K562 (cell line): Measurements from ENCODE around the gene RIOK3. TPM values are rescaled to one million over a fixed set of nuclear protein-coding genes. Genes with fewer than 3 reads are reported as not detected.
A peak's percentile ranks its signal among the peaks of the same experiment; 100 is the strongest.

Experiments used
- BACH1 ChIP-seq: fragments of 200-800 bp; sonication (Bioruptor generic); IDR thresholded peaks from 2 replicates; pipeline ENCODE4 v1.6.1; 2016; ENCODE audit warnings: missing genetic modification characterization, missing compliant biosample characterization
- CHD1 ChIP-seq: fragments of 200-600 bp; sonication (generic); IDR thresholded peaks from one replicate; pipeline ENCODE4 v1.6.1; 2012; ENCODE audit warnings: mild to moderate bottlenecking, moderate library complexity, low read length, inconsistent platforms
- HDAC3 ChIP-seq: fragments of 450-650 bp; IDR thresholded peaks from 2 replicates; pipeline ENCODE4 v1.6.1; 2018; ENCODE audit warnings: borderline replicate concordance, mild to moderate bottlenecking, moderate library complexity; ENCODE audit not compliant: partially characterized antibody
- HNRNPK ChIP-seq: fragments of 200-400 bp; formaldehyde crosslinking; IDR thresholded peaks from one replicate; pipeline ENCODE4 v1.6.1; 2018; ENCODE audit warnings: mild to moderate bottlenecking, low read depth, low read length; ENCODE audit not compliant: poor library complexity, severe bottlenecking
- KLF6 ChIP-seq: fragments of 250-450 bp; sonication (Bioruptor Pico); IDR thresholded peaks from 2 replicates; pipeline ENCODE4 v1.4.0; 2020; ENCODE audit warnings: mild to moderate bottlenecking, moderate library complexity, borderline replicate concordance
- MYBL2 ChIP-seq, 2 experiments: fragments of 450-650 bp in 1 of 2; sonication (generic) in 1 of 2; formaldehyde crosslinking in 1 of 2; IDR thresholded peaks; 2 replicates each; pipeline versions ENCODE4 v1.6.1 to v1.8.1; 2017 to 2022; ENCODE audit warnings: borderline replicate concordance in 1 of 2, inconsistent platforms in 1 of 2, low read depth in 1 of 2, mild to moderate bottlenecking in 1 of 2, missing genetic modification reagents in 1 of 2, moderate library complexity in 1 of 2
- NFYB ChIP-seq: IDR thresholded peaks from 2 replicates; pipeline ENCODE4 v1.6.1; 2011; ENCODE audit warnings: mild to moderate bottlenecking, moderate library complexity; ENCODE audit not compliant: insufficient read length; ENCODE audit errors: extremely low read depth
- POU5F1 ChIP-seq: fragments of 150-350 bp; IDR thresholded peaks from 2 replicates; pipeline ENCODE4 v1.6.1; 2014; ENCODE audit warnings: borderline replicate concordance, low read length, low read depth, mild to moderate bottlenecking; ENCODE audit not compliant: partially characterized antibody
- RAD51 ChIP-seq: fragments of 450-650 bp; IDR thresholded peaks from 2 replicates; pipeline ENCODE4 v1.7.1; 2016; ENCODE audit warnings: low read depth, mild to moderate bottlenecking, borderline replicate concordance
- RBBP5 ChIP-seq: fragments of 200-600 bp; sonication (generic); IDR thresholded peaks from 2 replicates; pipeline ENCODE4 v1.6.1; 2012; ENCODE audit warnings: borderline replicate concordance, mild to moderate bottlenecking, low read length, control low read depth, inconsistent platforms; ENCODE audit not compliant: insufficient read depth, poor library complexity, severe bottlenecking
- SMARCE1 ChIP-seq: fragments of 450-650 bp; IDR thresholded peaks from 2 replicates; pipeline ENCODE4 v1.7.1; 2016; ENCODE audit warnings: mild to moderate bottlenecking
- SRSF9 ChIP-seq: fragments of 200-400 bp; formaldehyde crosslinking; IDR thresholded peaks from 2 replicates; pipeline ENCODE4 v1.6.1; 2017; ENCODE audit warnings: low read depth, low read length, borderline replicate concordance
- TOE1 ChIP-seq, 2 experiments: fragments of 450-650 bp in 1 of 2; sonication (generic) in 1 of 2; formaldehyde crosslinking in 1 of 2; IDR thresholded peaks; 2 replicates each; pipeline versions ENCODE4 v1.7.1 to v1.8.0; 2016 to 2022; ENCODE audit warnings: borderline replicate concordance in 2 of 2, mild to moderate bottlenecking in 2 of 2, antibody characterized with exemption in 1 of 2, inconsistent platforms in 1 of 2, low read depth in 1 of 2, missing genetic modification reagents in 1 of 2, moderate library complexity in 1 of 2
- U2AF1 ChIP-seq: fragments of 200-400 bp; formaldehyde crosslinking; optimal IDR thresholded peaks from 2 replicates; pipeline ENCODE3; 2017; ENCODE audit warnings: mild to moderate bottlenecking, low read depth, low read length, moderate library complexity
- ZNF12 ChIP-seq: sonication (generic); formaldehyde crosslinking; IDR thresholded peaks from 2 replicates; pipeline ENCODE4 v1.4.0; 2020; ENCODE audit warnings: mild to moderate bottlenecking, missing genetic modification reagents
- ZNF146 ChIP-seq: IDR thresholded peaks from one replicate; pipeline ENCODE4 v1.6.1; 2018; ENCODE audit warnings: missing compliant biosample characterization; ENCODE audit not compliant: unreplicated experiment
- ZNF76 ChIP-seq: fragments of 250-450 bp; sonication (Bioruptor Pico); IDR thresholded peaks from 2 replicates; pipeline ENCODE4 v1.4.0; 2020; ENCODE audit warnings: mild to moderate bottlenecking, moderate library complexity, borderline replicate concordance
- ZNF766 ChIP-seq: fragments of 200-800 bp; sonication (Bioruptor generic); conservative IDR thresholded peaks from 2 replicates; pipeline ENCODE4 v1.6.1; 2016; ENCODE audit warnings: missing genetic modification characterization, missing compliant biosample characterization
- polyA plus RNA-seq, 8 experiments: library from polyadenylated mRNA; depleted of rRNA in 4 of 8; stranded (reverse) in 5 of 8; unstranded in 3 of 8; fragments of >200 nt; fragmentation: Nextera tagmentation in 2 of 8; fragmentation: Illumina TruSeq in 1 of 8; extraction: Ambion mirVana in 2 of 8; extraction: Trizol in 1 of 8; gene quantifications; 2 replicates each; pipeline versions ENCODE4 v1.2.1 to v1.2.3, GENCODE V29; 2011 to 2014; ENCODE audit warnings: inconsistent platforms in 1 of 8, missing spikeins in 1 of 8
- total RNA-seq, 7 experiments: library from RNA; depleted of rRNA in 6 of 7; stranded (reverse); fragments of >200 nt in 6 of 7; fragmentation: Illumina TruSeq in 2 of 7; extraction: Trizol in 2 of 7; gene quantifications; 2 replicates each; pipeline versions ENCODE4 v1.2.1 to v1.2.3, GENCODE V29; 2011 to 2021; ENCODE audit warnings: low replicate concordance in 1 of 7
- TF ChIP-seq, protein P1 (sequence below): IDR thresholded peaks from 2 replicates; pipeline ENCODE4 v1.6.1; 2014; ENCODE audit warnings: antibody characterized with exemption
- TF ChIP-seq, protein P2 (sequence below), 2 experiments: fragments of 450-650 bp; IDR thresholded peaks; 2 replicates each; pipeline ENCODE4 v1.6.1; 2016
- TF ChIP-seq, protein P3 (sequence below): fragments of 250-450 bp; sonication (Bioruptor Pico); IDR thresholded peaks from 2 replicates; pipeline ENCODE4 v1.8.0; 2022; ENCODE audit warnings: moderate library complexity, mild to moderate bottlenecking, inconsistent platforms

The RIOK3 gene
- total and polyA plus RNA-seq, 9 of the 15 experiments (the other 6 are each of a cell fraction or from before 2014, with no cell fraction given): 21.4 to 89.5 (median 62.9) TPM

DNA sequence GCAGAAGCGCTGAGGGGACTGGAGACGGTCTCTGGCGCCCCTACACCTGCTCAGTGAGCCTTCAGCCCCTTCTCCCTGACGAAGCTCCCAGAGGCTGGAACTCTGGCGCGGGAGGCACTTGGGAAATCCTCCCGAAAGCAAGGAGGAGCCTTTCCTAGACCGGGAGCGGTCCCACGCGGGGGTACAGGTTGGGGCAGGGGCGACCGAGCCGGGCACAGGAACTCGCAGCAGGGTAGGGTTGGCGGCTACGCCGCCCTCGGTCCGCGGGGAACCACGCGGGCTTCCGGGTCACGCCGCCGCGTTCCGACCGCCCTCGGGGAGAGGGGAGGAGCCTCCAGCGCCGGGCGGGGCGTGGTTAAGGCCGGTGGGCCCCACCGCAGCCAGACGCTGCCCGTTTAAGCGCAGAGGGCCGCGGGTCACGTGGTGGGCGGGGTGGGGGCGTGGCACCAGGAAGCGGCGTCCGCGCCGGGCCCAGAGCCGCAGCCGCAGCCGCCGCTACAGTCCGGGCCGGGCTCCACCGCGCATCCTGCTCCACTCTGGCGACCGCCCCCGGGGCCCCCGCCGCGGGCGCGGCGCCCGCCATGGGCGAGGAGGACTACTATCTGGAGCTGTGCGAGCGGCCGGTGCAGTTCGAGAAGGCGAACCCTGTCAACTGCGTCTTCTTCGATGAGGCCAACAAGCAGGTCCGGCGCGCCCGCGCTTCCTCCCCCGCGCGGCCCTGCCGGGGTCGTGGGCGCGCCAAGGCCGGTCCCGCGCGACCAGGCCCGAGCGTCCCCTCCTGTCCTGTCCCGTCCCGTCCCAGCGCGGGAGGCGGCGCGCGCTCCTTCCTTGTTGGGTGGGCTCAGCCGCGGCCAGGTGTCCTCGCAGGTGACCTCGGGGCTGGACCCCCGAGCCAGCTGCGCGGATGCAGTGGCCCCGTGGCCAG, 50.2 kb downstream of the RIOK3 start, which contains the start of gene RMC1 (continued):
- TF ChIP-seq, protein P1, sequence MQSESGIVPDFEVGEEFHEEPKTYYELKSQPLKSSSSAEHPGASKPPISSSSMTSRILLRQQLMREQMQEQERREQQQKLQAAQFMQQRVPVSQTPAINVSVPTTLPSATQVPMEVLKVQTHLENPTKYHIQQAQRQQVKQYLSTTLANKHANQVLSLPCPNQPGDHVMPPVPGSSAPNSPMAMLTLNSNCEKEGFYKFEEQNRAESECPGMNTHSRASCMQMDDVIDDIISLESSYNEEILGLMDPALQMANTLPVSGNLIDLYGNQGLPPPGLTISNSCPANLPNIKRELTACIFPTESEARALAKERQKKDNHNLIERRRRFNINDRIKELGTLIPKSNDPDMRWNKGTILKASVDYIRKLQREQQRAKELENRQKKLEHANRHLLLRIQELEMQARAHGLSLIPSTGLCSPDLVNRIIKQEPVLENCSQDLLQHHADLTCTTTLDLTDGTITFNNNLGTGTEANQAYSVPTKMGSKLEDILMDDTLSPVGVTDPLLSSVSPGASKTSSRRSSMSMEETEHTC: peak; percentile 78
- no peak for TF ChIP-seq SMARCE1
- TF ChIP-seq HDAC3: no peak
- no peak for TF ChIP-seq BACH1
- no peak for TF ChIP-seq NFYB
- no peak for TF ChIP-seq ZNF146
- TF ChIP-seq TOE1 (IDR thresholded peaks at IDR 0.05; ENCODE audit: borderline replicate concordance): peak; percentile 98
- TF ChIP-seq TOE1 (CRISPR knock-in tag; IDR thresholded peaks at IDR 0.05; ENCODE audit: borderline replicate concordance, low read depth): no peak
- peak; percentile 88 for TF ChIP-seq CHD1
- no peak for TF ChIP-seq HNRNPK
- TF ChIP-seq RAD51: peak; percentile 94
- TF ChIP-seq ZNF12 (CRISPR knock-in tag): peak; percentile 45; the same call in 1 of the 2 replicates
- no peak for TF ChIP-seq SRSF9
- TF ChIP-seq MYBL2 (IDR thresholded peaks at IDR 0.05; ENCODE audit: low read depth): no peak
- no peak for TF ChIP-seq MYBL2 (CRISPR knock-in tag; IDR thresholded peaks at IDR 0.05; ENCODE audit: borderline replicate concordance)
- no peak for TF ChIP-seq U2AF1
- peak; percentile 98 for TF ChIP-seq RBBP5
- TF ChIP-seq POU5F1: no peak
- 0 out of 2 replicates have a peak, but pooled peaks have one; percentile 23 for TF ChIP-seq KLF6 (CRISPR knock-in tag)
- TF ChIP-seq ZNF76 (CRISPR knock-in tag): no peak
- TF ChIP-seq, protein P2, sequence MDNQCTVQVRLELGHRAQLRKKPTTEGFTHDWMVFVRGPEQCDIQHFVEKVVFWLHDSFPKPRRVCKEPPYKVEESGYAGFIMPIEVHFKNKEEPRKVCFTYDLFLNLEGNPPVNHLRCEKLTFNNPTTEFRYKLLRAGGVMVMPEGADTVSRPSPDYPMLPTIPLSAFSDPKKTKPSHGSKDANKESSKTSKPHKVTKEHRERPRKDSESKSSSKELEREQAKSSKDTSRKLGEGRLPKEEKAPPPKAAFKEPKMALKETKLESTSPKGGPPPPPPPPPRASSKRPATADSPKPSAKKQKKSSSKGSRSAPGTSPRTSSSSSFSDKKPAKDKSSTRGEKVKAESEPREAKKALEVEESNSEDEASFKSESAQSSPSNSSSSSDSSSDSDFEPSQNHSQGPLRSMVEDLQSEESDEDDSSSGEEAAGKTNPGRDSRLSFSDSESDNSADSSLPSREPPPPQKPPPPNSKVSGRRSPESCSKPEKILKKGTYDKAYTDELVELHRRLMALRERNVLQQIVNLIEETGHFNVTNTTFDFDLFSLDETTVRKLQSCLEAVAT (IDR thresholded peaks at IDR 0.05): 0 out of 4 replicates have a peak, but pooled peaks of 1 of the 2 experiments have one; percentile 70
- TF ChIP-seq ZNF766 (CRISPR knock-in tag): no peak; the same call in 1 of the 2 replicates
- TF ChIP-seq, protein P3, sequence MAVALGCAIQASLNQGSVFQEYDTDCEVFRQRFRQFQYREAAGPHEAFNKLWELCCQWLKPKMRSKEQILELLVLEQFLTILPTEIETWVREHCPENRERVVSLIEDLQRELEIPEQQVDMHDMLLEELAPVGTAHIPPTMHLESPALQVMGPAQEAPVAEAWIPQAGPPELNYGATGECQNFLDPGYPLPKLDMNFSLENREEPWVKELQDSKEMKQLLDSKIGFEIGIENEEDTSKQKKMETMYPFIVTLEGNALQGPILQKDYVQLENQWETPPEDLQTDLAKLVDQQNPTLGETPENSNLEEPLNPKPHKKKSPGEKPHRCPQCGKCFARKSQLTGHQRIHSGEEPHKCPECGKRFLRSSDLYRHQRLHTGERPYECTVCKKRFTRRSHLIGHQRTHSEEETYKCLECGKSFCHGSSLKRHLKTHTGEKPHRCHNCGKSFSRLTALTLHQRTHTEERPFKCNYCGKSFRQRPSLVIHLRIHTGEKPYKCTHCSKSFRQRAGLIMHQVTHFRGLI (CRISPR knock-in tag): no peak
